Progenitor cell of endocrine pancreas (in vitro differentiated cells): ENCODE measurements around the gene MIER2. TPM values are rescaled to one million over a fixed set of nuclear protein-coding genes. Genes with fewer than 3 reads are reported as not detected.

Experiments used
- DNase-seq: peaks from one replicate; pipeline ENCODE4 v3.0.0; 2021; ENCODE audit warnings: low spot score; ENCODE audit not compliant: unreplicated experiment
- H3K27ac Mint-ChIP-seq: 2 replicates; pipeline ENCODE4 v1.8.0; 2021; ENCODE audit warnings: mild to moderate bottlenecking, moderate library complexity, mixed read lengths
- H3K27me3 Mint-ChIP-seq: 2 replicates; pipeline ENCODE4 v1.8.0; 2021; ENCODE audit warnings: mixed read lengths
- H3K36me3 Mint-ChIP-seq: 2 replicates; pipeline ENCODE4 v1.8.0; 2022; ENCODE audit warnings: mixed read lengths; ENCODE audit not compliant: insufficient read depth
- H3K4me1 Mint-ChIP-seq: 2 replicates; pipeline ENCODE4 v1.8.0; 2021; ENCODE audit warnings: low read depth, mixed read lengths
- H3K4me3 Mint-ChIP-seq: 2 replicates; pipeline ENCODE4 v1.8.0; 2021; ENCODE audit warnings: low read depth, mild to moderate bottlenecking, moderate library complexity, mixed read lengths
- H3K9me3 Mint-ChIP-seq: 2 replicates; pipeline ENCODE4 v1.8.0; 2021; ENCODE audit warnings: low read depth, mixed read lengths
- CTCF ChIP-seq: fragments of 200-600 bp; sonication (generic); IDR thresholded peaks from one replicate; pipeline ENCODE4 v1.5.0; 2021; ENCODE audit warnings: antibody characterized with exemption, mild to moderate bottlenecking; ENCODE audit not compliant: unreplicated experiment
- total RNA-seq: library from RNA; stranded (reverse); gene quantifications from 2 replicates; pipeline ENCODE4 v1.2.1, GENCODE V29; 2021

The MIER2 gene
- total RNA-seq, 1 donor from 2014 or later = 46.7 TPM

DNA sequence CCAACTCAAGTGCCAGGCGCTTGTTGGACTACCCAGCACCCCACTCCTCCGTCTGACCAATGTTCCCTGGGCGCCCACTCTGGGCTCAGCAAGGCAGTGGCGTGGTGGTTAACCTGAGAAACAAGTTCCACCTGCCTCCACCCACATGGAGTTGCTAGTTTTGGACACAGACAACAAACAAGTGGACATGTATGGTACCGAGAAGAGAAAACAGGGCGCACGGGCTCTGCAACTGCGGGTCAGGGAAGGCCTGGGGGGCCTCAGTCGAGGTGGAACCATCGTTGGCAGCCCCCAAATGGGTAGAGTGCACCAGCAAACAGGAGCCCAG is 2.5 kb downstream of the MIER2 start:
- peaks cover 29% of the 10 kb centered on the region for H3K4me1 Mint-ChIP-seq
- H3K4me3 Mint-ChIP-seq = peak overlapping the region; percentile 78
- no peaks in the 10 kb centered on the region for H3K9me3 Mint-ChIP-seq
- TF ChIP-seq CTCF = no peak
- peaks cover 10% of the 10 kb centered on the region for H3K27me3 Mint-ChIP-seq
- no peak for DNase-seq
- H3K36me3 Mint-ChIP-seq = peaks cover 20% of the 10 kb centered on the region
- H3K27ac Mint-ChIP-seq = no peak overlapping the region

DNA sequence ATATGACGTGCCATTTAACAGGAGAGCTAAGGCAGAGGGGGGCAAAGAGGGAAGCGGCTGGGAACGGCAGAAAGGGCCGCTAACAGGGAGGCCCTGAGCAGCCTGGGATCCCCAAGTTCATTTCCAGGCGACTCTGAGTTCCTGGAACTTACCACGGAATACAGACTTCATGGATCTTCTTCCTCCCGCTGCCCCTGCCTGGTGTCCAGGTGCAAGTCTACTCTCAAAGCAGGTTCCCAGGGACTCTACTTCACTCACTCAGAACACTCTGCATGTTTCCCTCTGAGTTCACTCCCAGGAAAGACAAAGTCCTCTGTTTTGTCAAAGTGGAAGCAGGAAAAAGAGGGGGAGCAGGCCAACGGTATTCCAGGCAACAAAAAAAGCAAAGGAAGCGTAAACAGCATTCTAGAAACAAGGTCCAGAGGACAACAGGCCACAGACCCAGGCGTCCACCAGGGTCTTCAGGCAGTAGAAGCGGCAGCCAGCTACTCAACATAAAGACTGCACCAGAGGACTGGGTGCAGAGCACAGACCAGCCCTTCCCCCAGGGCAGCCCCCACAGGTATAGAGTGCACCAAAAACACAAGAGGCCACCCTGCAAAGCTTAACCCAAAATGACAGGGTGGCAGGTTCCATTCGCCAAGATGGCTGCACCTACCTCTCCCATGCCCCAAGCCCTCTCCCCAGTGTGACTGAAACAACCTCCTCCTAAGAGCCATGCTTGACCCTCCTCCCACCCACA is 3.0 kb downstream of the MIER2 start:
- DNase-seq = no peak
- Mint-ChIP-seq H3K36me3 (peaks cover 21% of the 10 kb centered on the region), H3K4me1 (peaks cover 29% of the 10 kb centered on the region), H3K27me3 (peaks cover 10% of the 10 kb centered on the region), H3K27ac (no peak overlapping the region), H3K9me3 (no peaks in the 10 kb centered on the region), H3K4me3 (peak overlapping the region; percentile 78)
- TF ChIP-seq CTCF = no peak

GRCh38 chr19:340620-341385 is 3.8 kb downstream of the MIER2 start:
- DNase-seq = no peak
- no peaks in the 10 kb centered on the region for H3K9me3 Mint-ChIP-seq
- peaks cover 7% of the 10 kb centered on the region for H3K27me3 Mint-ChIP-seq
- TF ChIP-seq CTCF = no peak
- H3K4me3 Mint-ChIP-seq = no peak overlapping the region
- H3K27ac Mint-ChIP-seq = peak overlapping the region; percentile 84
- peaks cover 23% of the 10 kb centered on the region for H3K36me3 Mint-ChIP-seq
- H3K4me1 Mint-ChIP-seq = peaks cover 31% of the 10 kb centered on the region

- TF ChIP-seq CTCF = no peak
- Mint-ChIP-seq H3K27me3 (no peaks in the 10 kb centered on the region), H3K9me3 (no peaks in the 10 kb centered on the region), H3K27ac (no peak overlapping the region), H3K4me3 (no peak overlapping the region), H3K36me3 (peaks cover 24% of the 10 kb centered on the region), H3K4me1 (peaks cover 37% of the 10 kb centered on the region)
- DNase-seq = no peak
Measured at GRCh38 chr19:339262-339887, 5.2 kb downstream of the MIER2 start.

DNA sequence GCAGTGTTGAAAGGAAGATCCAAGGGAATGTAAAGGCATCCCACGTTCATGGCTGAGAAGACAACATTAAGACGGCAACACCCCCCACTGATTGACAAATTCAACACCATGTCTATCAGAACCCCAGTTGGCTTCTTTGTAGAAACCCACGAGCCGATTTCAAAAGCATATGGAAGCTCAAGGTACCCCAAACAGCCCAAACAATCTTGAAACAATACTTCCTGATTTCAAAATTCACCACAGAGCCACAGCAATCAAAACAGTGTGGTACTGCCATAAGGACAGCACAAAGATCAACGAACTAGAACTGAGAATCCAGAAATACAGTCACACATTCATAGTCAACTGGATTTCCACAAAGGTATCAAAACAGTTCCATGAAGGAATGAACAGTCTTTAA is 6.2 kb downstream of the MIER2 start:
- Mint-ChIP-seq H3K4me3 (no peak overlapping the region), H3K27me3 (no peaks in the 10 kb centered on the region), H3K4me1 (peaks cover 32% of the 10 kb centered on the region), H3K9me3 (no peaks in the 10 kb centered on the region), H3K36me3 (peaks cover 22% of the 10 kb centered on the region), H3K27ac (no peak overlapping the region)
- DNase-seq = no peak
- no peak for TF ChIP-seq CTCF
